ENCODE data around the gene SLC66A2.

DNA sequence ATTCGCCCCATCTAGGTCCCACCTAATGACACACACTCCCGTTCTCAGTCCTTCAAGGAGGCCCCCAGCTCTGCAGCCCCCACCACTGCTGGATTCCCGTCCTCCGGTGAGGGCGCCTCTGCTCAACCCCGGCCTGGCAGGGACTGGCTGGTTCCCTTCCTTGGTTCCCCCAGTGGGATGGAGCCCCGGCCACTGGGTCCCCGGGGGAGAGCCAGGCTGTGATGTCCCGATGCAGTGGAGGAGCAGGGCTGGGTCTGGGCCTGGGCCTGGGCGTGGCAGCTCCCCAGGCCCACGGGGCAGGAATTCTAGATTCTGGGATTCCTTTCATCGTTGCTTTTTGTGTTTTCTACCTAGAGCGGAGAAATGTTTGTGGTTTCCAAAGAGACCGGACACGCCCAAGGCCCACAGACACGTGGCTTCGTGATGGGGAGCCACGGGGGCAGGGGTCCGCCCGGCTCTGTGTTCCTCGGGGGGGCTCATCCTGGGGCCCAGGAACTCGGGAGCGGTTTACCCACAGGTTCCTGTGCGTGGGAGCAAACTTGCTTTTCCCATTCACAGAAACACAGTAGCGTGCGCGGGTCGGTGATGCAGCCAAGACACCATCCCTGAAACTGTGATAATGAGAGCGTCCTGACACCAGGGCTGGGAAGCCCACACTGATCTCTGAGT lies 67.0 kb downstream of the SLC66A2 start:
- TF ChIP-seq, protein P1, sequence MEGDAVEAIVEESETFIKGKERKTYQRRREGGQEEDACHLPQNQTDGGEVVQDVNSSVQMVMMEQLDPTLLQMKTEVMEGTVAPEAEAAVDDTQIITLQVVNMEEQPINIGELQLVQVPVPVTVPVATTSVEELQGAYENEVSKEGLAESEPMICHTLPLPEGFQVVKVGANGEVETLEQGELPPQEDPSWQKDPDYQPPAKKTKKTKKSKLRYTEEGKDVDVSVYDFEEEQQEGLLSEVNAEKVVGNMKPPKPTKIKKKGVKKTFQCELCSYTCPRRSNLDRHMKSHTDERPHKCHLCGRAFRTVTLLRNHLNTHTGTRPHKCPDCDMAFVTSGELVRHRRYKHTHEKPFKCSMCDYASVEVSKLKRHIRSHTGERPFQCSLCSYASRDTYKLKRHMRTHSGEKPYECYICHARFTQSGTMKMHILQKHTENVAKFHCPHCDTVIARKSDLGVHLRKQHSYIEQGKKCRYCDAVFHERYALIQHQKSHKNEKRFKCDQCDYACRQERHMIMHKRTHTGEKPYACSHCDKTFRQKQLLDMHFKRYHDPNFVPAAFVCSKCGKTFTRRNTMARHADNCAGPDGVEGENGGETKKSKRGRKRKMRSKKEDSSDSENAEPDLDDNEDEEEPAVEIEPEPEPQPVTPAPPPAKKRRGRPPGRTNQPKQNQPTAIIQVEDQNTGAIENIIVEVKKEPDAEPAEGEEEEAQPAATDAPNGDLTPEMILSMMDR (IDR thresholded peaks at IDR 0.05), result no peak
- TF ChIP-seq POLR2A (IDR thresholded peaks at IDR 0.05), result no peak
